ENCODE results near the gene HS3ST3B1.

DNA sequence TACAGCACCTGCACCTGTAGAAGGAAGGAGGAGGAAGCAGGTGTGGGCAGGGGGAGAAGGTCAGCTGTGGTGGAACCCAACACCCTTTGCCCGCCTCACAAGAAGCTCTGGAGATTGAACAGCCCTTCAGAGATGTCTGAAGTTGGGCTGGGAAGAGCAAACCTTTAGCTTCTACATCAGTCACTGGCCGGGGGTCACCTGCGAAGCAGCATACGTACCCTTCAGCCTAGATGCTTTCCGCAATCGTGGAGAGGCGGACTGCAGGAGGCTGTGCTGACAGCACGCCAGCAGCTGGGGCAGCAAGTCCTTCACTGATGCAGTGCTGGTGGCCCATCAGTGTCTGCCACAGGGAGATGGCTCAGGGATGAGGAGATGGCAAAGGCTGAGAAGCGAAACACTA, 5.2 kb upstream of the HS3ST3B1 start:
- TF ChIP-seq, protein P1, sequence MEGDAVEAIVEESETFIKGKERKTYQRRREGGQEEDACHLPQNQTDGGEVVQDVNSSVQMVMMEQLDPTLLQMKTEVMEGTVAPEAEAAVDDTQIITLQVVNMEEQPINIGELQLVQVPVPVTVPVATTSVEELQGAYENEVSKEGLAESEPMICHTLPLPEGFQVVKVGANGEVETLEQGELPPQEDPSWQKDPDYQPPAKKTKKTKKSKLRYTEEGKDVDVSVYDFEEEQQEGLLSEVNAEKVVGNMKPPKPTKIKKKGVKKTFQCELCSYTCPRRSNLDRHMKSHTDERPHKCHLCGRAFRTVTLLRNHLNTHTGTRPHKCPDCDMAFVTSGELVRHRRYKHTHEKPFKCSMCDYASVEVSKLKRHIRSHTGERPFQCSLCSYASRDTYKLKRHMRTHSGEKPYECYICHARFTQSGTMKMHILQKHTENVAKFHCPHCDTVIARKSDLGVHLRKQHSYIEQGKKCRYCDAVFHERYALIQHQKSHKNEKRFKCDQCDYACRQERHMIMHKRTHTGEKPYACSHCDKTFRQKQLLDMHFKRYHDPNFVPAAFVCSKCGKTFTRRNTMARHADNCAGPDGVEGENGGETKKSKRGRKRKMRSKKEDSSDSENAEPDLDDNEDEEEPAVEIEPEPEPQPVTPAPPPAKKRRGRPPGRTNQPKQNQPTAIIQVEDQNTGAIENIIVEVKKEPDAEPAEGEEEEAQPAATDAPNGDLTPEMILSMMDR (IDR thresholded peaks at IDR 0.05; ENCODE audit: low read depth, low read length, poor library complexity, severe bottlenecking), result no peak
- TF ChIP-seq EZH2phosphoT487 (IDR thresholded peaks at IDR 0.05; ENCODE audit: borderline replicate concordance, low read length), result no peak
